ENCODE data around the gene GCM1.
"Not testable (repeated sequence)": the region's sequence is repeated elsewhere in the genome, so short reads cannot be mapped to it uniquely, and the experiment has no call there.

Gene GCM1, protein sequence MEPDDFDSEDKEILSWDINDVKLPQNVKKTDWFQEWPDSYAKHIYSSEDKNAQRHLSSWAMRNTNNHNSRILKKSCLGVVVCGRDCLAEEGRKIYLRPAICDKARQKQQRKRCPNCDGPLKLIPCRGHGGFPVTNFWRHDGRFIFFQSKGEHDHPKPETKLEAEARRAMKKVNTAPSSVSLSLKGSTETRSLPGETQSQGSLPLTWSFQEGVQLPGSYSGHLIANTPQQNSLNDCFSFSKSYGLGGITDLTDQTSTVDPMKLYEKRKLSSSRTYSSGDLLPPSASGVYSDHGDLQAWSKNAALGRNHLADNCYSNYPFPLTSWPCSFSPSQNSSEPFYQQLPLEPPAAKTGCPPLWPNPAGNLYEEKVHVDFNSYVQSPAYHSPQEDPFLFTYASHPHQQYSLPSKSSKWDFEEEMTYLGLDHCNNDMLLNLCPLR

DNA sequence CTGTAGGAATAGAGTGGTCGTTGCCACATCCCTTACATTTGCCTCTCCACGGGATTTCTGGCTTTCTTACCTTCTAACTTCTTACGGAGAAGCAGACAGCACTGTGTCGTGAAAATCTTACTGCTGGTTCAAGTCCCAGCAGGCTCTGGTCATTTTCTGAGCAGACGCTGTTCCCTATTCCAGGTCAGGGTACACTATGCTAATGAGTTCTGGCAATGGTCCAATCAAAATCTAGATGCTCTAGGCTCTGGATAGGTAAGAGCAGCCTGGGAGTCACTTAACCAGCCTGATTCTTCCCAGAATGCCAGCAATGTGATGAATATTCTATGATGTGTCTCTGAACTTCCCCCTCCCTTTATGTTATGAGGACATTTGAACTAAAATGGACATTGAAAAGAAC lies at the start of gene GCM1:
TSS of gene GCM1 (minus strand) at position 158 of the 400 bp plus-strand sequence. CDS start 3,209 bp downstream, outside the sequence.
- DNase-seq (ENCODE audit: low spot score) (no peak), FAIRE-seq (no peak)

DNA sequence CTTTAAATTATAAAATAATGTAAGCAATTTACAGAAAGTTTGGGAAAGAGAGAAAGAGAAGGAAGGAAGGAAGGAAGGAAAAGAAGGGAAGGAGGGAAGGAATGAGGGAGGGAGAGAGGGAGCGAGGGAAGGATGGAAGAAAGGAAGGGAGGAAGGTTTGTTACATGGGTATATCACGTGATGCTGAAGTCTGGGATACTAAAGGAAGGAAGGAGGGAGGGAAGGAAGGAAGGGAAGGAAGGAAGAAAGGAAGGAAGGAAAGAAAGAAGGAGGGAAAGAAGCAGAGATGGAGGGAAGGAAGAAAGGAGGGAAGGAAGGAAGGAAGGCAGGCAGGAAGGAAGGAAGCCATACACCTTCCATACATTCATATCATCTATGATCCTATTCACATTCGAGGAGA lies 48.9 kb upstream of the GCM1 start:
- DNase-seq (ENCODE audit: low spot score) = no peak
- no peak for FAIRE-seq

DNA sequence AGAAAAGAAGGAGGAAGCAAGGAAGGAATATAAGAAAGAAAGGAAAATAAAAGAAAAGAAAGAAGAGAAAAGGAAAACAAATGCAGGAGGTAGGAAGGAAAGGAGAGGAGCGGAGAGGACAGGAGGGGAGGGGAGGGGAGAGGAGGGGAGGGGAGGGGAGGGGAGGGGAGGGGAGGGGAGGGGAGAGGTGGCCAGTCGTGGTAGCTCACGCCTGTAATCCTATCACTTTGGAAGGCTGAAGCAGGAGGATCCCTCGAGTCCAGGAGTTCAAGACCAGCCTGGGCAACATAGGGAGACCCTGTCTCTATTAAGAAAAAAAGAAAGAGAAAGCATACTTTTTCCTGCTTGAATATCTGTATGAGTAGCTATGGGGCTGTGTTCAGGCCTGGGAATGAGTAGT lies 46.4 kb upstream of the GCM1 start:
- FAIRE-seq = no peak

DNA sequence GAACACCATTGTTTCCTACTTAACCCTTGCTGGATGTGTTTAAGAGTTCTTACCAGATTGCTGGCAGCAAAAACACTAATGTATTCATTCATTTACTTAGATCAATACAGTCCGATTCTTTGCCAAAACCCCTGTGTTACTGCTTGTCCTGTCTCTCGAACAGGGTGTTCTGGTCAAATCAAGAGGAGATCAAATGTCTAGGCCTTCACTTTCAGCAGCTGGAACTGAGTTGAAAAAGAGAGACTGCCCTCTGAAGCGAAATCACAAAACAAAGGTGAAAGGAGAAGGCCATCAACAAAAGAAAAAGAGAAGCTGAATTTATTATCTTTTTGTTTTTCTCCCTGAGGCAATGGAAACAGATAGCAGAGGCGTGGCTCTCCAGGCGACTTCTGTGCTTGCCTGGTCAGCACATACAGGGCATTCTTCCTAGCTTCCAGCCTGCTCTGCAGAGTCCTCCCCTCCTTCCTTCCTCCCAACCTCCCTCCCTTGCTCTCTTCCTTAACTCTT lies 44.1 kb upstream of the GCM1 start:
- DNase-seq (ENCODE audit: low spot score) (no peak), FAIRE-seq (no peak)

More for the DNA sequence above, 46.4 kb upstream of the GCM1 start:
- no peak for DNase-seq (ENCODE audit: low spot score)

DNA sequence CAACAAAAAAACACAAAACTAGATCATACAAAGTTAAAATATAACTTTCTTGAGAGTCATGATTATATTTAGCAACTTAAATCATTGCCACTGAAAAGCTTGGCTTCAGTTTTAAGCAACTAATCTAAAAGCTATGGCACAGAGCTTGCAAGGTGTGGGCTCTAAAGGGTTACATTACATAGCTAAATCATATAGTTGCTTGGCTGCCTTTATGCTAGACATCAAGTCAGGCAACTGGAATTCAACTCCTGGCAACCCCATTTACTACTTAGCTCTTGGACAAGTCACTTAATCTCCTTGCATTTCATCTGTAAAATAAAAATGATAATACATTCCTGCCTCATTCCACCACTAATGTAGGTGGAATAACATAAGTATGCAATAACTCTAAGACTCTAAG lies 40.9 kb upstream of the GCM1 start:
- DNase-seq (ENCODE audit: low spot score) (no peak), FAIRE-seq (no peak)

DNA sequence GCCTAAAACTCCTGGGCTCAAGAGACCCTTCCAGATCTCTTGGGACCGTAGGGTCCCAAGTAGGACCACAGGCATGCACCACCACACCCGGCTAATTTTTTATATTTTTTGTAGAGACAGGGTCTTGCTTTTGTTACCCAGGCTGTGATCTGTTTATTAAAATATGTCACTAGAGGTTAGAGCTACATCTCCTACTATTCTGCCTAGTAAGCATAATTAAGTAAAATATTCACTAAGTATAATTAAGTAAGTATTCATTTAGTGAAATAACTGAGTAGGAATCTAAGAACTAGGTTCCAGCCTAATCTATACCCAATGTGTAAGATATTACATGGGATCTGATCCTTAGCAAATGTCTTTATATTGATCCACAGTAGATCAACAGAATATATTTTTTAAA lies 40.2 kb upstream of the GCM1 start:
- FAIRE-seq = no peak
- DNase-seq (ENCODE audit: low spot score) = no peak

DNA sequence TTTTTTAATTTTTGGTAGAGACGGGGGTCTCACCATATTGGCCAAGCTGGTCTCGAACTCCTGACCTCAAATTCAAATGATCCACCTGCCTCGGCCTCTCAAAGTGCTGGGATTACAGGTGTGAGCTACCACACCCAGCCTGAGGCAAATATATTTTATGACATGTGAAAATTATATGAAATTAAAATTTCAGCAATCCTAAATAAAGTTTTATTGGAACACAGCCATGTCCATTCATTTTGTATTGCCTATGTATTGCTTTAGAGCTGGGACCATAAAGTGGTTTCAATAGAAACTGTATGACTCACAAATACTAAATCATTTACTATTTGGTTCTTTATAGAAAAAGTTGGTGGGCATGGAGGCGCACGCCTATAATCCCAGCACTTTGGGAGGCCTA lies 32.0 kb upstream of the GCM1 start:
- no peak for FAIRE-seq

DNA sequence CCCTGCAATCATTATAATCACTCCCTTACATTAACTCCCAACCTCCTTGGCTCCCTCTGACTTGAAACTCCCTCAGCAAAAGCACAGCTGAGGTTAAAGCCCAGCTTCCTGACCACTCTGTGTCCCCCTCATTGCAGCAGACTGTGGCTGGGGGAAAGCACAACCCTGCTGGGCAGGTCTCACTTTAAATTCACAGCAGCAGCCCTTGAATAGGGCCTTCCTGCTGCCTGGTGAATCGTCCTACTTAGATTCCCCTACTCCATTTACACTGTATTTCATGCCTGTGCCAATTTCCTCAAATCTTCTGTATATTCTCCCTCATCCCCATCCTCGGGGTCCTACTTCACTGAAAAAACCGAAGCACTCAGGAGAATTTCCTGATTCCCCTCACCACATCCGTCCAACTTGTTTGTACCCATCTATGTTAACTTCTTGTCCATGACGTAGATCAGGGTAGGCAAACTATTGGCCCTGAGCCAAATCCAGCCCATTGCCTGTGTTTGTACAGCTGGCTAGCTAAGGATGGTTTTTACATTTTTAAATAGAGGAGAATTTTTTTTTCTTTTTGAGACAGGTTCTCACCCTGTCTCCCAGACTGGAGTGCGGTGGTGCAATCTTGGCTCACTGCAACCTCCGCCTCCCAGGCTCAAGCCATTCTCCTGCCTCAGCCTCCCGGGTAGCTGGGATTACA lies 31.5 kb upstream of the GCM1 start:
- DNase-seq (ENCODE audit: low spot score) = no peak

More for the DNA sequence above, 32.0 kb upstream of the GCM1 start:
- no peak for DNase-seq (ENCODE audit: low spot score)

DNA sequence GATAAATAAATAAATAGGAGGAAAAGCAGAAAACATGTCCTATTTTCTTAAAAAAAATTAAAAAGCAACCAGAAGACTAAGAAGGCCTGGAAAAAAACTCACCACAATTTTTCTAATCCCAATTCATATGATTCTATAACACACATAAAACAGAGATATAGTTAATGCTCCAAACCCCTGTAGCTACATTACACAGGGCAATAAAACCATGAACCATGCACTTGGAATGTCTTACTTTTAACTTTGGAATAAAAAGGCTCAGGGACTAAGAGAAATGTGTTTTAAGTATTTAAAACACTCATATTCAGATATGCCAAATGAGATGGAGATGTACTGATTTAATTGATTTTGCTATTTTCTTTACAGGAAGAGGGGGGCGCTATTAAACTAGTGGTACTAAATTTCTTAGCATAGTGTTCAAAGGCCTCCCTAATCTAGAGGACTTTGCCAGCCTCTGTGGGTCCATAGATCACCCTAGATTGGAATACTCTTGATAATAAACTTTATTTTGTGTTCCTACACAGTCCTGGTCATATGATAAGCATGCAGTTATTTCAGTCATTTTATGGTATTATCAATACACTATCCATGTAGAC lies 30.3 kb upstream of the GCM1 start:
- FAIRE-seq (no peak), DNase-seq (ENCODE audit: low spot score) (no peak)

More for the DNA sequence above, 31.5 kb upstream of the GCM1 start:
- FAIRE-seq = no peak

DNA sequence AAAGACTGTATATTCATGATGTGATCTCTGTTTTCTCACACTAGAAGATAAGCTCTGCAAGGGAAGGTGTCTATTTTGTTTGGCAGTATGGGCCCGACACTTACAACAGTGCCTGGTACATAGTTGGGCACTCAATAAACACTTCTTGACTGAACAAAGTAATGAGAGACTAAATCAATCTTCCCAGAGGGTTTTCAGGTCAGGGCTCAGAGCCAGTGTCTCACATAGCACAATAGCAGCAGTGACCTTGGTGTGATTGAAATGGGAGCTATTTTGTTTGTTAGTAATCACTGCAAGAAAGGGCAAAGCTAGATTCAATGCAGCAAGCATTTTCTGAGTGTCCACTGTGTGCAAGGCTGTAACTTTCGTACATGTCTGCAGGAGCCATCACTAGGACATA lies 26.4 kb upstream of the GCM1 start:
- no peak for DNase-seq (ENCODE audit: low spot score)
- FAIRE-seq = no peak

DNA sequence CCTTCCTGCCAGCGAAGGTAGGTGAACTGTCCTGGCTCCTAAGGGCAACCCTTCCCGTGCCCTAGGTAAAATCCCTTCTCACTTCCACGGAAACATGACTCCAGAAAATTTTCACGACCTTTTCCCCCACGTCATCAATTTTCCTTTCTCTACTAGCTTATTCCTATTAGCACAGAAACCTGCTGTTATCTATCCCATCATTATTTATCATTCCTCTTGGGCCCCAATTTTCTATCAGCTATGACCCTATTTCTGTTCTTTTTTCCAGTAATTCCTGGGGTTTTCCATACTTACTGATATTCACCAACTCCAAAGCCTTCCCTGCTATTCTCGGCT lies 23.8 kb upstream of the GCM1 start:
- FAIRE-seq (no peak), DNase-seq (ENCODE audit: low spot score) (no peak)

DNA sequence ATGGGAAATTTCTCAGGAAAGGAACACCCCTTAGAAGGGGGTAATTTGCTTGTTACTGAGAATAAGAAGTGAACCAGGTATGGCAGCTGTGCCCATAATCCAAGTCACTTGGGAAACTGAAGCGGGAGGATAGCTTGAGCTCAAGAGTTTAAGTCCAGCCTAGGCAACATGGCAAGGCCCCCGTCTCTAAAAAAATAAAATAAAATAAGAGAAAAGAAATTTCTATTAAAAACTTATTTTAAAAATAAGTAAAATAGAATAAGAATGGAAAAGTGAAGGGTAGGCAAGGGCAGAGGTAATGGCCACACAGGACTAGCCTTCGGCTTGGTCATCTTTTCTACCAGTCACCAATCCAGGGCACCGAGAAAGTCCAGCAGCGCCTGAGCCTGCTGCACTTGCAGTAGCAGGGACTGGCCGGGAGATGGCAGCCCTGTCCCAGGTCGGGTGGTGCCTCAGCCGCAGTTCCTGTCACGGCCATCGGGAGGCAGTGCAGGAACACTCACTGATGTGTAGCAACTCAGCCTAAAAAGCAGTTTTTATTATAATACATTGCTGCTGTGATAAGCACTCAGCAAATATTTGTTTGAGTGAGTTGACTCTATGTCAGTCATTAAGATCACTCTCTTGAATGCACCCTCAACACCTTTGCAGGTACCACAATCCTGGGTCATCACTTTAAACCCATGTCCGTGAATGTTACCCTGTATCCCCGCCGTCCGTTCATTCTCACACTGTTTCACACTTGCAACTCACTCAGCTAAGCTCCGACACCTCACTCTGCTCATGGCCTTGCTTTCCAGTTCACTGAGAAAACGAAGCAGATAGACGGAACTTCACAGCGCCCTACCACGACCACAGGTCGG lies 23.2 kb upstream of the GCM1 start:
- DNase-seq (ENCODE audit: low spot score) = peak; percentile 92
- FAIRE-seq = peak; percentile 94

DNA sequence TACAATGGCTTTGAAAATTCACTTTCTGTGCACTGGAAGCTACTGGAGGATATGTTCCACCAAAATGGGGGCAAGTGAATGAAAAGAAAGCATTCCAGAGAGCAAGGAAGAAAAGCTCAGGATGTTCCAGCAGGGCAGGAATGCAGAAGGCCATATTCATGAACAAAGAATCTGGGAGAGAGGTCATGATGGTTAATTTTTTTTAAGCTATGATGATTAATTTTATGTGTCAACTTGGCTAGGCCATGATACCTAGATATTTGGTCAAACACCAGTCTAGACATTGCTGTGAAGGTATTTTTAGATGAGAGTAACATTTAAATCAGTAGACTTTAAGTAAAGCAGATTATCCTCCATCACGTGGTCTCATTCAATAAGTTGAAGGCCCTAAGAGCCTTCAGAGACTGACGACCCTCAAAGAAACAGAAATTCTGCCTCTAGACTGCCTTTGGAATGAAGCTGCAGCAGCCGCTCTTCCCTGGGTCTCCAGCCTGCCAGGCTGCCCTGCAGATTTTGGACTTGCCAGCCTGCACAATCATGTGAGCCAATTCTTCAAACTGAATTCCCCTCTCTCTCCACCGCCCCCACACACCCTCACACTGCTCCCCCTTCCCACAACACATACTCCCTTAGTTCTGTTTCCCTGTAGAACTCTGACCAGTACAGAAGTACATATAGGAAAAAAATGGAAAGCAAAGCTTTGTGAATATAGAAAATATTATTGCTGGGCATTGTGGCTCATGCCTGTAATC lies 20.1 kb upstream of the GCM1 start:
- no peak for FAIRE-seq
- DNase-seq (ENCODE audit: low spot score) = peak; percentile 62

DNA sequence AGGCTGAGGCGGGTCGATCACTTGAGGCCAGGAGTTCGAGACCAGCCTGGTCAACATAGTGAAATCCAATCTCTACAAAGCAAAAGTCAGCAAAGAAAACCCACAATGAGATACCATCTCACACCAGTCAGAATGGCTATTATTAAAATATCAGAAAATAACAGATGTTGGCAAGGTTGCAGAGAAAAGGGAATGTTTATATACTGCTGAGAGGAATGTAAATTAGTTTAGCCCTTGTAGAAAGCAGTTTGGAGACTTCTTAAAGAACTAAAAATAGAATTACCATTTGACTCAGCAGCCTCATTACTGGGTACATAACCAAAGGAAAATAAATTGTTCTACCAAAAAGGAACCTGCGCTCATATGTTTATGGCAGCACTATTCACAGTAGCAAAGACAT lies 16.7 kb upstream of the GCM1 start:
- no peak for DNase-seq (ENCODE audit: low spot score)
- FAIRE-seq = no peak

DNA sequence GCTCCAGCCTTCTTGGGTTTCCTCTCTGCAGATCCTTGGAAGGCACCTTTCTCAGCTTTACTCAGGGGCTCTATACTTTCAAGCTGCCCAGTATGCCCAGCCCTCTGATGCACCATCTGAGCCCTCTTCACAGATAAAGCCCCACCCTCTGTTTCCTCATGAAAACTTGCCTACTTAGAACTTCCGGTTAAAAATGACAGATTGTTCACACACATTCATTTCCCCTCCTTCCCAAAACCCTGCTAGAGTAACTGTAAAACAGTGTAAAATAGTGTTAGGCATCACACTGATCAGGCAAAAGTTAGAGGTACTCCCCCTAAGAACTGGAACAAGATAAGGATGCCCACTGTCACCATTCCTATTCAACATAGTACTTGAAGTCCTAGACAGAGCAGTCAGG lies 14.0 kb upstream of the GCM1 start:
- no peak for FAIRE-seq
- DNase-seq (ENCODE audit: low spot score) = no peak

DNA sequence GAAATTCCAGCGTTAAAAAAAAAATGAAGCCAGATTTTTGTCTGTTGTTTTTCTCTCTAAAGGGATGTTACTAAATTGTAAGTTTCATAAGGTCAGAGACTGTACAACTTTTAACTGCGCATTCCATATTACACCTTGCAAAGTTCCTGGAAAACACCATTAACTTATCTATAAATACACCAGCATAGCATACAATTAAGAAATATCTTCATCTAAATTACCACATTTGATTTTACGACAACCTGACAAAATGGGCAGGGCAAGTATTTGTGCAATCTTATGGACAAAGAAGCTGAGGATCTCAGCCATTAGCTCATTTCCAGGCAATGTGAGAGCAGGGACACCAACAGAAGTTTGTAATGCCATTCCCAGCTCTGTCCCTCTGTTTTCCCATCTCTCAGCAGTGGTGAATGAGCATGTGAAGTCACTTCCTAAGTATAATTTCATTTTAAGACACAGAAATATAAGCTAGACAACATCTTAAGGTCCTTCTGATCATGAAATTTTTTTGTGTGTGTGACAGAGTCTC lies 12.9 kb upstream of the GCM1 start:
- no peak for FAIRE-seq
- no peak for DNase-seq (ENCODE audit: low spot score)

DNA sequence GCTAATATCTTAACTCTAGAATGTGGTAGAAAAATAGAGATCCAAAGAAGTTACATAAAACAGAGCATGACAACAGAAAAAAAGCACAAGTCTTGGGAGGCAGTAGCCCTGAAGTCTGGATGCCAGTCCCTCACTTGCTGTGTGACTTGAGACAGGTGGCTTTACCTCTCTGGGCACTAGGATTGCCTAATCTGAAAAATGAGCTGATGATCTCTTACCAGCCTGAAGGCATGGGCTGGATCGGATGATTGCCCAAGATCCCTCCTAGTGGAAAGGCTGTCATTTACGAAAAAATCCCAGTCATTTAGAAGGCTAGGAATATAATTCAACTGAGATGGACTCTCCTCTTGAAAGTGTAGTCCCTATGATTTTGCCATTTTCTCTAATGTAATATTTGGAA lies 10.9 kb upstream of the GCM1 start:
- FAIRE-seq = no peak
- DNase-seq (ENCODE audit: low spot score) = no peak

DNA sequence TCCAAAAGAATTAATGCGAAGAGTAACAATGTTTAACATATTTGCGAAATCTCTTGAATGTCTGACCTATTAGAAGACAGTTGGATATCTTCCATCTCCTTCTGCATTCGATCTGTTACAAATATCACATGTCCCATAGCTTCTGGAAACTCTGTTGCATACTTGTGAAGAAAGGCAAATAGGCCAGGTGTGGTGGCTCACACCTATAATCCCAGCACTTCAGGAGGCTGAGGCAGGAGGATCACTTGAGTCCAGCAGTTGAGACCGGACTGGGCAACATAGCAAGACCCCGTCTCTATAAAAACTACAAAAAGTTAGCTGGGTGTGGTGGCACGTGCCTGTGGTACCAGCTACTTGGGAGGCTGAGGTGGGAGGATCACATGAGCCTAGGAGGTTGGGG lies 9.4 kb upstream of the GCM1 start:
- FAIRE-seq = not testable (repeated sequence)

DNA sequence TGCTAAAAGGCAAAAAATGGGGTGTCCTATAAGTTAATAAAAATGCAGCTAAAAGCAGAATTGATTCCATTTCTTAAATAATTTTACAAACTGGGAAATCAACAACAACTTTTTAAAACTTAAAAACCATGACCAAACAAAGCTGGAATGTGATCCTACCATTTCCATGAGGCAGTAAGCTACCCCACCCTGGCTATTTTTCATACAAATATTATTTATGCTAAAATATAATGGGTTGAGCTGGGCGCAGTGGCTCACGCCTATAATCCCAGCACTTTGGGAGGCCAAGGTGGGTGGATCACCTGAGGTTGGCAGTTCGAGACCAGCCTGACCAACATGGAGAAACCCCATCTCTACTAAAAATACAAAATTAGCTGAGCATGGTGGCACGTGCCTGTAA lies 6.6 kb upstream of the GCM1 start:
- FAIRE-seq; DNase-seq (ENCODE audit: low spot score): not testable (repeated sequence)

More for the DNA sequence above, 9.4 kb upstream of the GCM1 start:
- DNase-seq (ENCODE audit: low spot score) = not testable (repeated sequence)

DNA sequence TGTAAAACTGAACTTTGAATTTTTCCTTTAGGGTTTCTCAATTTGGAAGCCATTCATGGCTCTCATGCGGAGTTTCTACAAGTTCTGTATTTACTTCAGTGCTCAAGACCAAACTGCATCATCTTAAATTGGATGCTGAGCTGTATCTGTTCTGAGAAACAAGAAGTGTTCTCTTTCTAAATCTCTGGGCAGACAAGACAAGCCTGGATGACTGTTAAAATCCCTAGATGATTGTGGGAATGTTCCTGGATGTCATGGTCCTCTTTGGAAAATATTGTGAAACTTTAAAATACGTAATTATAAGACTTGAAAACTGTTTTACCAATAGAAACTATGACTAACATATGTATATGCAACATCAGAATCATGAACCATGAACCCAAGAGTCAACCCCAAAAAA lies 6.2 kb upstream of the GCM1 start:
- FAIRE-seq = no peak
- no peak for DNase-seq (ENCODE audit: low spot score)

Data from urothelium cell line (cell line).